Measurements from ENCODE around the gene TCF4. TPM values are rescaled to one million over a fixed set of nuclear protein-coding genes. Genes with fewer than 3 reads are reported as not detected.

TCF4 gene
- total and polyA plus RNA-seq, 7 donors: 8.6 to 68.9 (median 36.8) TPM

DNA sequence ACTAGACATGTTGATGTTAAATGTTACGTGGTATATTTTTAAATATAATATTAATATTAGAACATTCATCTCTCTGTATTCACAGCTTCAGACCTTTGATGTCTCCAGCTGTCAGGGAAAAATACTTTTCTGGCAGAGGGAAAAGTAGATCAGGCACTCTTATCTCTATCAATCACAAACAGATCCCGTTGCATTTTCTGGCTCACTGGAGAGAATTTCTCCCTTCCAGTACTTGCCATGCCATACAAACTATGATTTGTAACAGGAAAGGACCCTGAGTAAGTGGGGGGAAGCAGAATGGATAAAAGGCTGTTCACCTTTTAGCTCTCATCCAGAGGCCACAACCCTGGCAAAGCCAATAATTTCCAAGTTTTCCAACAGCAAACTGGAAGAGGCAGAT, 158.0 kb downstream of the TCF4 start:
- H3K27ac ChIP-seq: peak overlapping the region; percentile 33
- no peaks in the 10 kb centered on the region for H3K27me3 ChIP-seq (ENCODE audit: insufficient read depth in 3 of 3, low read length in 2 of 3)
- no peak overlapping the region for H3K4me3 ChIP-seq
- no peak for DNase-seq
- peaks cover 24% of the 10 kb centered on the region for H3K4me1 ChIP-seq
- H3K9me3 ChIP-seq: no peaks in the 10 kb centered on the region
- H3K36me3 ChIP-seq (ENCODE audit: insufficient read depth in 1 of 2, low read depth in 1 of 2): no peaks in the 10 kb centered on the region
- no peak for ATAC-seq
- 20 to 26% (median 22%) methylated on average over 2 of the region's 2 CpGs for WGBS, 3 donors
- intact Hi-C loops (cut with DNase I): no loop called here
- TF ChIP-seq, protein P1, sequence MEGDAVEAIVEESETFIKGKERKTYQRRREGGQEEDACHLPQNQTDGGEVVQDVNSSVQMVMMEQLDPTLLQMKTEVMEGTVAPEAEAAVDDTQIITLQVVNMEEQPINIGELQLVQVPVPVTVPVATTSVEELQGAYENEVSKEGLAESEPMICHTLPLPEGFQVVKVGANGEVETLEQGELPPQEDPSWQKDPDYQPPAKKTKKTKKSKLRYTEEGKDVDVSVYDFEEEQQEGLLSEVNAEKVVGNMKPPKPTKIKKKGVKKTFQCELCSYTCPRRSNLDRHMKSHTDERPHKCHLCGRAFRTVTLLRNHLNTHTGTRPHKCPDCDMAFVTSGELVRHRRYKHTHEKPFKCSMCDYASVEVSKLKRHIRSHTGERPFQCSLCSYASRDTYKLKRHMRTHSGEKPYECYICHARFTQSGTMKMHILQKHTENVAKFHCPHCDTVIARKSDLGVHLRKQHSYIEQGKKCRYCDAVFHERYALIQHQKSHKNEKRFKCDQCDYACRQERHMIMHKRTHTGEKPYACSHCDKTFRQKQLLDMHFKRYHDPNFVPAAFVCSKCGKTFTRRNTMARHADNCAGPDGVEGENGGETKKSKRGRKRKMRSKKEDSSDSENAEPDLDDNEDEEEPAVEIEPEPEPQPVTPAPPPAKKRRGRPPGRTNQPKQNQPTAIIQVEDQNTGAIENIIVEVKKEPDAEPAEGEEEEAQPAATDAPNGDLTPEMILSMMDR (IDR thresholded peaks at IDR 0.05): no peak

DNA sequence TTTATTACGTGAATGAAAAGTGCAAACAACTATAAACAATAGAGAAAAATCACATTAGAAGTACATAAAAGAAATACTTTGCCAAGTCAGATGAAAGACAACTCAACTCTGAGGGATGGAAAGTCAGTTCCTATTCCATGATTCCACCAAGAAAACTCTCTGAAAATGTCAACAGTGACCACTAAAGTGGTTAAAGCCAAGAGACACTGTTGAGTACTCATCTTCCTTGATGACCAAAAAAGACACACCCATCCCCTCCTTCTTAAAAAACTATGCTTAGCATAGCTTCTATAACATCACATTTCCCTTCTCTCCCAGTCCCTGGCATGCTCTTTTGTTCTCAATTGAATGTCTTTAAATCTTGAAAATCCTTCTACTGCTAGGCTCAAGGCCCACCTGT, 160.0 kb downstream of the TCF4 start:
- peaks cover 16% of the 10 kb centered on the region for H3K4me1 ChIP-seq
- WGBS, 3 donors: 82 to 89% (median 83%) methylated on average over 1 of the region's 1 CpG
- no peak overlapping the region for H3K4me3 ChIP-seq
- TF ChIP-seq, protein P1 (IDR thresholded peaks at IDR 0.05): no peak
- no peaks in the 10 kb centered on the region for H3K9me3 ChIP-seq
- ATAC-seq: no peak
- H3K27ac ChIP-seq: no peak overlapping the region
- no peaks in the 10 kb centered on the region for H3K27me3 ChIP-seq (ENCODE audit: insufficient read depth in 3 of 3, low read length in 2 of 3)
- no peaks in the 10 kb centered on the region for H3K36me3 ChIP-seq (ENCODE audit: insufficient read depth in 1 of 2, low read depth in 1 of 2)
- no peak for DNase-seq
- intact Hi-C loops (cut with DNase I): loop anchor here in 1 of 2 donors (5.0 kb wide), 1 partner anchor 39 kb away; no protein-coding TSS in a partner anchor

DNA sequence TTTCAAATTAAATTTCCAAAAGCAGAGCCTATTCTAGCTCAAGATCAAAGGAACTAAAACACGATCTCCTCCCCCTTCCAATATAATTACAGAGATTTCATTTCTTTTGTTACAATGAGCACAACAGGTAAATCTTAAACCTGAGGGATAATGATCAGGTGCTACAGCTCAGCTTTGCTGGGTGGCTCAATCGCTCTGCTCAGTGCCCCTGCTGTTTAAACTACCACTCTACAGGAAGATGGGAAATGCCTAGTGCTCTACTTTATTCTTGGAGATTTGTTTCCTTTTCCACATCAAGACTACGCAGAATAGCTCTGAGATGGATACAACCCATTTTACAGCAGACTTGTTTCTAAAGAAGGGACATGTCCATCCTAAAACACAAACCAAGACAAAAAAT, 162.3 kb downstream of the TCF4 start:
- Histone ChIP-seq H3K4me3 (no peak overlapping the region), H3K9me3 (no peaks in the 10 kb centered on the region), H3K4me1 (peaks cover 8% of the 10 kb centered on the region), H3K27ac (peak overlapping the region; percentile 15), H3K27me3 (ENCODE audit: insufficient read depth in 3 of 3, low read length in 2 of 3) (no peaks in the 10 kb centered on the region), H3K36me3 (ENCODE audit: insufficient read depth in 1 of 2, low read depth in 1 of 2) (no peaks in the 10 kb centered on the region)
- 85 to 90% (median 90%) methylated on average over 3 of the region's 3 CpGs for WGBS, 3 donors
- ATAC-seq (no peak), DNase-seq (no peak)
- TF ChIP-seq, protein P1 (IDR thresholded peaks at IDR 0.05): no peak
- intact Hi-C loops (cut with DNase I): loop anchor here (2.0 to 5.0 kb wide), 2 partner anchors 33 to 42 kb away; no protein-coding TSS in a partner anchor

DNA sequence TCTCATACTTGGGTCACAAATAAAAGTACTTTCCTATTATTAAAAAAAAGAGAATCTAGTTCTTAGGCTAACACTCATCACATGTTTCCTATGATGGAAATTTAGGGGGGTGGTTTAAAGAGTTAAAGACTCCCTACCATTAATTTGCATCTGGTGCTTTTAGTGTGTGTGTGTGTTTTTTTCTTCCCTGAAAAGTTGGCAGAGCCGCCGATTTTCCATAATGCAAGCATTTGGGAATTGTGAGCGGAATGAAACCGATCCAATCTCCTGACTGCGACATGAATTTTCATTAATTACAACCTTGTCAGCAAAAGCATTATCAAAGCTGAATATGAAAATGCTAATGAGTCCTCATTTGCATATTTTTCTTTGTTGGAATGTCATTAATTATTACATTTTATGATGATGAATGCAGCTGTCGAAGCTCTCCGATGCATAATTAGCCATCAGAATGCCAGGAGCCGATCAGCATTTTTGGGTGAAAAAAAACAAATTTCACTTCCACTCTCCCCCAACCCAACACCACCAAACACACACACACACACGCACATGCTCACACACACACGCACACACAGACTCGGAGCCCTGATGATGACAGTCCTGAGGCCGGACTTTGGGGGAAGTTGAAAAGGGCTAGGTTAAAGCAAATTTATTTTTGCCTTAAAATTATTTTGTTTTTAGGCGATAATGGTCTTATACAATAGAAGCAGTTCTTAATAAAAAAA, 165.4 kb downstream of the TCF4 start:
- Histone ChIP-seq H3K4me3 (peak overlapping the region; percentile 67), H3K27ac (peak overlapping the region; percentile 89), H3K36me3 (ENCODE audit: insufficient read depth in 1 of 2, low read depth in 1 of 2) (no peaks in the 10 kb centered on the region), H3K4me1 (peaks cover 18% of the 10 kb centered on the region), H3K27me3 (ENCODE audit: insufficient read depth in 3 of 3, low read length in 2 of 3) (no peaks in the 10 kb centered on the region), H3K9me3 (no peaks in the 10 kb centered on the region)
- ATAC-seq: peak; percentile 62 to 73 (median 65)
- WGBS, 3 donors: 11 to 20% (median 14%) methylated on average over 13 of the region's 13 CpGs
- TF ChIP-seq, protein P1 (IDR thresholded peaks at IDR 0.05): no peak
- intact Hi-C loops (cut with DNase I): loop anchor here (2.0 to 5.0 kb wide), 3 partner anchors 55 to 164 kb away; no protein-coding TSS in a partner anchor
- DNase-seq: peak; percentile 52 to 66

Measured in psoas muscle (tissue), 8 donors.